Neural cell (in vitro differentiated cells): Measurements from ENCODE around the gene TOM1.

Source experiments
- EP300 ChIP-seq: fragments of 450-650 bp; conservative IDR thresholded peaks from 2 replicates; pipeline ENCODE4 v1.6.1; 2014; ENCODE audit warnings: antibody characterized with exemption, mild to moderate bottlenecking, moderate library complexity; ENCODE audit not compliant: poor library complexity, severe bottlenecking
- EZH2 ChIP-seq: fragments of 200-600, 300-800 bp; shearing (Covaris generic), sonication (generic); IDR thresholded peaks from 2 replicates; pipeline ENCODE4 v1.6.1; 2014; ENCODE audit warnings: antibody characterized with exemption, low read length, borderline replicate concordance, mild to moderate bottlenecking; ENCODE audit not compliant: insufficient read depth, poor library complexity, severe bottlenecking
- POLR2AphosphoS5 ChIP-seq: IDR thresholded peaks from 2 replicates; pipeline ENCODE4 v1.6.1; 2012
- TAF1 ChIP-seq: IDR thresholded peaks from 2 replicates; pipeline ENCODE4 v1.6.1; 2012; ENCODE audit warnings: low read depth
- TF ChIP-seq, protein P1 (sequence below): fragments of 450-650 bp; IDR thresholded peaks from 2 replicates; pipeline ENCODE4 v1.5.1; 2014; ENCODE audit warnings: antibody characterized with exemption, mild to moderate bottlenecking, moderate library complexity; ENCODE audit not compliant: poor library complexity, severe bottlenecking
- TF ChIP-seq, protein P2 (sequence below): IDR thresholded peaks from 2 replicates; pipeline ENCODE4 v1.6.1; 2012; ENCODE audit warnings: borderline replicate concordance

DNA sequence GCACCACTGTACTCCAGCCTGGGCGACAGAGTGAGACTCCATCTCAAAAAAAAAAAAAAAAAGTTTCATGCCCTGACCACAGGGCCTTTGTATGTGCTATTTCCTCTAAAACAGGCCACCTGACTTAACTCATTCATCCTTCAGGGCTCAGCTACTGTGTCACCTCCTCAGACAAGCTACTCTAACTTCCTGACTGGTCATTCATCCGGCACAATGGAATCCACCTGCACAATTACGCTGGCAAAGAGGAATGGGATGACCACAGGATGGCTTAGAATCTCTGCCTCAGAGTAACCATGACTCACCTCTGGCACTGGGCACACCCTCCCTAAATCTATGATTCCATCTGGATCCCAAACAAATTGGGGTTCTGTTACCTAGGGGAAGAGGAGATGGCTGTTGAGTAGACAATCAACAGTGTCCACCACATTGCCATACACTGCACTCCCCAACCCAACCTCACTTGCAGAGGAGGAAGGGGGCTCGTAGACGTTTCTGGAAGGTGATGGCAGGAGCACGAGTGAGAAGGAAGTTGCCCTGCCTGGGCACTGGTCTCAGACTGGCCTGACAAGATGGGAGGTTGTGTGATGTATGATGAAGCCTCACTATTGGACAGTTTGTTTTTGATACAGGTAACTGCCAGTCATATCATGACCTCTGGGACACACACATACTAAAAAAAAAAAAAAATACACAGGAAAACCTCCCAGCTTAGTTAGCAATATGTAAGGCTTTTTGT, 58.4 kb downstream of the TOM1 start:
- TF ChIP-seq POLR2AphosphoS5 (no peak), EP300 (no peak), TAF1 (no peak), EZH2 (no peak)
- TF ChIP-seq, protein P1, sequence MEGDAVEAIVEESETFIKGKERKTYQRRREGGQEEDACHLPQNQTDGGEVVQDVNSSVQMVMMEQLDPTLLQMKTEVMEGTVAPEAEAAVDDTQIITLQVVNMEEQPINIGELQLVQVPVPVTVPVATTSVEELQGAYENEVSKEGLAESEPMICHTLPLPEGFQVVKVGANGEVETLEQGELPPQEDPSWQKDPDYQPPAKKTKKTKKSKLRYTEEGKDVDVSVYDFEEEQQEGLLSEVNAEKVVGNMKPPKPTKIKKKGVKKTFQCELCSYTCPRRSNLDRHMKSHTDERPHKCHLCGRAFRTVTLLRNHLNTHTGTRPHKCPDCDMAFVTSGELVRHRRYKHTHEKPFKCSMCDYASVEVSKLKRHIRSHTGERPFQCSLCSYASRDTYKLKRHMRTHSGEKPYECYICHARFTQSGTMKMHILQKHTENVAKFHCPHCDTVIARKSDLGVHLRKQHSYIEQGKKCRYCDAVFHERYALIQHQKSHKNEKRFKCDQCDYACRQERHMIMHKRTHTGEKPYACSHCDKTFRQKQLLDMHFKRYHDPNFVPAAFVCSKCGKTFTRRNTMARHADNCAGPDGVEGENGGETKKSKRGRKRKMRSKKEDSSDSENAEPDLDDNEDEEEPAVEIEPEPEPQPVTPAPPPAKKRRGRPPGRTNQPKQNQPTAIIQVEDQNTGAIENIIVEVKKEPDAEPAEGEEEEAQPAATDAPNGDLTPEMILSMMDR = no peak
- TF ChIP-seq, protein P2, sequence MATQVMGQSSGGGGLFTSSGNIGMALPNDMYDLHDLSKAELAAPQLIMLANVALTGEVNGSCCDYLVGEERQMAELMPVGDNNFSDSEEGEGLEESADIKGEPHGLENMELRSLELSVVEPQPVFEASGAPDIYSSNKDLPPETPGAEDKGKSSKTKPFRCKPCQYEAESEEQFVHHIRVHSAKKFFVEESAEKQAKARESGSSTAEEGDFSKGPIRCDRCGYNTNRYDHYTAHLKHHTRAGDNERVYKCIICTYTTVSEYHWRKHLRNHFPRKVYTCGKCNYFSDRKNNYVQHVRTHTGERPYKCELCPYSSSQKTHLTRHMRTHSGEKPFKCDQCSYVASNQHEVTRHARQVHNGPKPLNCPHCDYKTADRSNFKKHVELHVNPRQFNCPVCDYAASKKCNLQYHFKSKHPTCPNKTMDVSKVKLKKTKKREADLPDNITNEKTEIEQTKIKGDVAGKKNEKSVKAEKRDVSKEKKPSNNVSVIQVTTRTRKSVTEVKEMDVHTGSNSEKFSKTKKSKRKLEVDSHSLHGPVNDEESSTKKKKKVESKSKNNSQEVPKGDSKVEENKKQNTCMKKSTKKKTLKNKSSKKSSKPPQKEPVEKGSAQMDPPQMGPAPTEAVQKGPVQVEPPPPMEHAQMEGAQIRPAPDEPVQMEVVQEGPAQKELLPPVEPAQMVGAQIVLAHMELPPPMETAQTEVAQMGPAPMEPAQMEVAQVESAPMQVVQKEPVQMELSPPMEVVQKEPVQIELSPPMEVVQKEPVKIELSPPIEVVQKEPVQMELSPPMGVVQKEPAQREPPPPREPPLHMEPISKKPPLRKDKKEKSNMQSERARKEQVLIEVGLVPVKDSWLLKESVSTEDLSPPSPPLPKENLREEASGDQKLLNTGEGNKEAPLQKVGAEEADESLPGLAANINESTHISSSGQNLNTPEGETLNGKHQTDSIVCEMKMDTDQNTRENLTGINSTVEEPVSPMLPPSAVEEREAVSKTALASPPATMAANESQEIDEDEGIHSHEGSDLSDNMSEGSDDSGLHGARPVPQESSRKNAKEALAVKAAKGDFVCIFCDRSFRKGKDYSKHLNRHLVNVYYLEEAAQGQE = no peak
